ENCODE results near the gene ZNF407.

DNA sequence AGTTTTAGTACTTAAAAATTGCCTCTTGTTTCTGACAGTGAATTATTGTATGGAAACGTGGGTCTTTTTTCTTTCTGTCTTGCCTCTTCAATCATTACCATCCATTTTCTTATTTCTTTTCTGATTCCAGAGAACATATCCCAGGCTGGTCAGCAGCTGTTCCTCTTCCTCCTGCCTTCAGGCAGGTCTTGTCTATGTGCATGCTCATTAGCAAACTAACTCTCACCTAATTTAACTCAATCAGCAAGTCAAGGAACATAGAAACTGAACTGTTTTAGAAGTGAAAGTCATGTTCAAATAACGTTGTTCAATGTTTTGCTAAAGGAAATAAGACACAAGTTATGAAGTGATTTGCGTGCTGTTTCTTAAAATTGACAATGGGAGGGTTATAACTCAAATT lies 369.8 kb downstream of the ZNF407 start:
- TF ChIP-seq, protein P1, sequence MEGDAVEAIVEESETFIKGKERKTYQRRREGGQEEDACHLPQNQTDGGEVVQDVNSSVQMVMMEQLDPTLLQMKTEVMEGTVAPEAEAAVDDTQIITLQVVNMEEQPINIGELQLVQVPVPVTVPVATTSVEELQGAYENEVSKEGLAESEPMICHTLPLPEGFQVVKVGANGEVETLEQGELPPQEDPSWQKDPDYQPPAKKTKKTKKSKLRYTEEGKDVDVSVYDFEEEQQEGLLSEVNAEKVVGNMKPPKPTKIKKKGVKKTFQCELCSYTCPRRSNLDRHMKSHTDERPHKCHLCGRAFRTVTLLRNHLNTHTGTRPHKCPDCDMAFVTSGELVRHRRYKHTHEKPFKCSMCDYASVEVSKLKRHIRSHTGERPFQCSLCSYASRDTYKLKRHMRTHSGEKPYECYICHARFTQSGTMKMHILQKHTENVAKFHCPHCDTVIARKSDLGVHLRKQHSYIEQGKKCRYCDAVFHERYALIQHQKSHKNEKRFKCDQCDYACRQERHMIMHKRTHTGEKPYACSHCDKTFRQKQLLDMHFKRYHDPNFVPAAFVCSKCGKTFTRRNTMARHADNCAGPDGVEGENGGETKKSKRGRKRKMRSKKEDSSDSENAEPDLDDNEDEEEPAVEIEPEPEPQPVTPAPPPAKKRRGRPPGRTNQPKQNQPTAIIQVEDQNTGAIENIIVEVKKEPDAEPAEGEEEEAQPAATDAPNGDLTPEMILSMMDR (IDR thresholded peaks at IDR 0.05) = no peak
- no peak for TF ChIP-seq POLR2A (IDR thresholded peaks at IDR 0.05)

All from adrenal gland (tissue), 5 donors.